ENCODE results near the gene TFAP2D.
A peak's percentile ranks its signal among the peaks of the same experiment; 100 is the strongest.

- TF ChIP-seq CTCF (conservative IDR thresholded peaks at IDR 0.05; ENCODE audit: low read depth in 2 of 2): no peak
- no peak for TF ChIP-seq EZH2 (IDR thresholded peaks at IDR 0.05; ENCODE audit: low read depth, unreplicated experiment)
- TF ChIP-seq POLR2AphosphoS5 (IDR thresholded peaks at IDR 0.05; ENCODE audit: low read depth): no peak
- no peak for TF ChIP-seq STAT1 (IDR thresholded peaks at IDR 0.05; ENCODE audit: unreplicated experiment)
- TF ChIP-seq EZH2phosphoT487 (IDR thresholded peaks at IDR 0.05; ENCODE audit: unreplicated experiment): no peak
- TF ChIP-seq REST (IDR thresholded peaks at IDR 0.05; ENCODE audit: unreplicated experiment): peak; percentile 83
- TF ChIP-seq JUNB (IDR thresholded peaks at IDR 0.05; ENCODE audit: unreplicated experiment): no peak
- TF ChIP-seq CREB1 (CRISPR knock-in tag; IDR thresholded peaks at IDR 0.05; ENCODE audit: low read depth): no peak
- no peak for TF ChIP-seq ZNF114 (CRISPR knock-in tag; IDR thresholded peaks at IDR 0.05)
- no peak for TF ChIP-seq ETS1 (IDR thresholded peaks at IDR 0.05)
- no peak for TF ChIP-seq ZNF331 (CRISPR knock-in tag; IDR thresholded peaks at IDR 0.05; ENCODE audit: low read depth)
- no peak for TF ChIP-seq NANOG (IDR thresholded peaks at IDR 0.05; ENCODE audit: borderline replicate concordance)
- no peak for TF ChIP-seq ZNF462 (CRISPR knock-in tag; IDR thresholded peaks at IDR 0.05)
Observed at GRCh38 chr6:50699051-50699775, 14.1 kb upstream of the TFAP2D start.

Measured in GM23338 (cell line).